Kidney (tissue), 14 donors: Measurements from ENCODE around the gene TMEM179. TPM values are rescaled to one million over a fixed set of nuclear protein-coding genes. Genes with fewer than 3 reads are reported as not detected.
A peak's percentile ranks its signal among the peaks of the same experiment; 100 is the strongest.

Experiments
- DNase-seq, 5 donors: peaks; one replicate each; pipeline ENCODE4 v3.0.0-alpha.2; 2013 to 2020
- FAIRE-seq: peaks from 2 replicates; lab custom pipeline; 2012; peaks lifted over from hg19 to GRCh38; lab: Jason Lieb, UNC
- H3K27ac ChIP-seq, 2 donors: one replicate each; pipeline ENCODE4 v1.7.0; 2013; ENCODE audit warnings: low read depth in 2 of 2, low read length in 2 of 2, inconsistent platforms in 1 of 2
- H3K27me3 ChIP-seq: one replicate; pipeline ENCODE4 v1.7.1; 2013; ENCODE audit warnings: low read length, inconsistent platforms; ENCODE audit not compliant: control insufficient read depth, insufficient read depth
- H3K36me3 ChIP-seq, 3 donors: one replicate each; pipeline versions ENCODE4 v1.7.0 to v1.7.1; 2013; ENCODE audit warnings: low read length in 3 of 3, control low read depth in 1 of 3, inconsistent platforms in 1 of 3; ENCODE audit not compliant: insufficient read depth in 3 of 3, control insufficient read depth in 2 of 3
- H3K4me1 ChIP-seq, 3 donors: one replicate each; pipeline versions ENCODE4 v1.7.0 to v1.7.1; 2013; ENCODE audit warnings: low read length in 3 of 3, inconsistent platforms in 1 of 3, low read depth in 1 of 3; ENCODE audit not compliant: control insufficient read depth in 2 of 3, insufficient read depth in 2 of 3
- H3K4me3 ChIP-seq, 3 donors: one replicate each; pipeline versions ENCODE4 v1.7.0 to v1.8.1; 2013; ENCODE audit warnings: low read length in 3 of 3, control low read depth in 1 of 3, inconsistent platforms in 1 of 3
- H3K9ac ChIP-seq, 3 donors: one replicate each; pipeline versions ENCODE4 v1.7.0 to v1.7.1; 2013; ENCODE audit warnings: low read length in 3 of 3, control low read depth in 1 of 3, inconsistent platforms in 1 of 3
- H3K9me3 ChIP-seq, 3 donors: one replicate each; pipeline versions ENCODE4 v1.7.0 to v1.7.1; 2013; ENCODE audit warnings: low read length in 3 of 3, control low read depth in 1 of 3, inconsistent platforms in 1 of 3; ENCODE audit not compliant: control insufficient read depth in 2 of 3, insufficient read depth in 1 of 3
- intact Hi-C: fragments of 100-400 bp; cut with DNase I; formaldehyde crosslinking; loops from one replicate; pipeline ENCODE4 v1.11.1; 2022
- polyA plus RNA-seq: library from polyadenylated mRNA; stranded (reverse); fragments of 350-450 nt; fragmentation: Illumina TruSeq; extraction: RNeasy Lipid Tissue Mini Kit (QIAGEN cat#74804); gene quantifications from one replicate; pipeline ENCODE4 v1.2.3, GENCODE V29; 2014; ENCODE audit warnings: low read depth, low replicate concordance; ENCODE audit not compliant: insufficient read depth
- total RNA-seq: library from RNA; stranded (reverse); fragmentation: NEBNext Ultra II Directional; extraction: Animal tissue kit (Norgen Biotek cat#: 25700); gene quantifications from one replicate; pipeline ENCODE4 v1.2.1, GENCODE V29; 2021
- TF ChIP-seq, protein P1 (sequence below): IDR thresholded peaks from 3 replicates; pipeline ENCODE4 v1.5.1; 2012; ENCODE audit warnings: mild to moderate bottlenecking, moderate library complexity, borderline replicate concordance; ENCODE audit not compliant: insufficient read depth; ENCODE audit errors: extremely low read depth
- donor health status: control.
- donor health status: control.
- donor health status: control.
- donor health status: control.
- donor health status: control.
- donor health status: DM: yes; HTN: yes; CAD: no.
- donor health status: Normal renal cell carcinoma (clear cell type).

The TMEM179 gene
- total and polyA plus RNA-seq, 2 donors from 2014 or later, result 0.50 to 0.67 TPM

GRCh38 chr14:104576970-104577332, 27.6 kb downstream of the TMEM179 start:
- TF ChIP-seq, protein P1, sequence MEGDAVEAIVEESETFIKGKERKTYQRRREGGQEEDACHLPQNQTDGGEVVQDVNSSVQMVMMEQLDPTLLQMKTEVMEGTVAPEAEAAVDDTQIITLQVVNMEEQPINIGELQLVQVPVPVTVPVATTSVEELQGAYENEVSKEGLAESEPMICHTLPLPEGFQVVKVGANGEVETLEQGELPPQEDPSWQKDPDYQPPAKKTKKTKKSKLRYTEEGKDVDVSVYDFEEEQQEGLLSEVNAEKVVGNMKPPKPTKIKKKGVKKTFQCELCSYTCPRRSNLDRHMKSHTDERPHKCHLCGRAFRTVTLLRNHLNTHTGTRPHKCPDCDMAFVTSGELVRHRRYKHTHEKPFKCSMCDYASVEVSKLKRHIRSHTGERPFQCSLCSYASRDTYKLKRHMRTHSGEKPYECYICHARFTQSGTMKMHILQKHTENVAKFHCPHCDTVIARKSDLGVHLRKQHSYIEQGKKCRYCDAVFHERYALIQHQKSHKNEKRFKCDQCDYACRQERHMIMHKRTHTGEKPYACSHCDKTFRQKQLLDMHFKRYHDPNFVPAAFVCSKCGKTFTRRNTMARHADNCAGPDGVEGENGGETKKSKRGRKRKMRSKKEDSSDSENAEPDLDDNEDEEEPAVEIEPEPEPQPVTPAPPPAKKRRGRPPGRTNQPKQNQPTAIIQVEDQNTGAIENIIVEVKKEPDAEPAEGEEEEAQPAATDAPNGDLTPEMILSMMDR, result no peak
- Histone ChIP-seq H3K27ac (peak overlapping the region in 1 of 2 donors; percentile 51), H3K36me3 (no peaks in the 10 kb centered on the region), H3K4me1 (peaks cover 0 to 20% (median 4%) of the 10 kb centered on the region in 3 donors), H3K4me3 (no peak overlapping the region), H3K27me3 (no peaks in the 10 kb centered on the region), H3K9me3 (no peaks in the 10 kb centered on the region), H3K9ac (no peak overlapping the region)
- FAIRE-seq, result no peak
- intact Hi-C loops, result no loop called here
- peak in 1 of 5 donors; percentile 27 for DNase-seq

DNA sequence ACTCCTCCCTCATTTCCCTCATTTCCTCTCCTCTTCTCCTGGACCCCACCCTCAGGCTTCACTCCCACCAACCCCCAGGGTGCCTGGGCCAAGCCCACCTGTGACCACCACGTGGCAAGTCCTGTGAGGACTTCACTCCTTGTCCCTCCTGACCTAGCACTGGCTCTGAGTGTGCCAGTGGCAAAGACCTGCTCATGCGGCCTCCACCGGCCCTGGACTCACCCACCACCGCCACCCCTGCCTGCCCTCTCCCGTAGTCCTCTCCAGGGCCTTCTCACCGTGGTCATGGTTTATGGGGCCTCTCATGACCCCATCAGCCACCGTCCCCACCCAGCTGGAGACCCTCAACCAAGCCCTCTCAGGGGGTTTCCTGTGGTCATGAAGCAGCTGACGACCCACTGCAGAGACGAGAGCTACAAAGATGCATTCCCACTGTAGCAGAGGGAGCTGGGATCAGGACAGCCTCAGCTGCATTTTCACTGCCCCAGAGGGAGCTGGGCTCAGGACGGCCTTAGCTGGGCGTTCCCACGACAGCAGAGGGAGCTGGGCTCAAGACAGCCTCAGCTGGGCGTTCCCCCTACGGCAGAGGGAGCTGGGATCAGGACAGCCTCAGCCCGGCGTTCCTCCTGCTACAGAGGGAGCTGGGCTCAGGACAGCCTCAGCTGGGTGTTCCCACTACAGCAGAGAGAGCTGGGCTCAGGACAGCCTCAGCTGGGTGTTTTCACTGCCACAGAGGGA, 28.2 kb downstream of the TMEM179 start:
- Histone ChIP-seq H3K9ac (no peak overlapping the region), H3K4me1 (peaks cover 0 to 20% (median 4%) of the 10 kb centered on the region in 3 donors), H3K27me3 (no peaks in the 10 kb centered on the region), H3K27ac (peak overlapping the region in 1 of 2 donors; percentile 51), H3K36me3 (no peaks in the 10 kb centered on the region), H3K4me3 (no peak overlapping the region), H3K9me3 (no peaks in the 10 kb centered on the region)
- no peak for FAIRE-seq
- TF ChIP-seq, protein P1, result no peak
- intact Hi-C loops, result no loop called here
- no peak for DNase-seq

DNA sequence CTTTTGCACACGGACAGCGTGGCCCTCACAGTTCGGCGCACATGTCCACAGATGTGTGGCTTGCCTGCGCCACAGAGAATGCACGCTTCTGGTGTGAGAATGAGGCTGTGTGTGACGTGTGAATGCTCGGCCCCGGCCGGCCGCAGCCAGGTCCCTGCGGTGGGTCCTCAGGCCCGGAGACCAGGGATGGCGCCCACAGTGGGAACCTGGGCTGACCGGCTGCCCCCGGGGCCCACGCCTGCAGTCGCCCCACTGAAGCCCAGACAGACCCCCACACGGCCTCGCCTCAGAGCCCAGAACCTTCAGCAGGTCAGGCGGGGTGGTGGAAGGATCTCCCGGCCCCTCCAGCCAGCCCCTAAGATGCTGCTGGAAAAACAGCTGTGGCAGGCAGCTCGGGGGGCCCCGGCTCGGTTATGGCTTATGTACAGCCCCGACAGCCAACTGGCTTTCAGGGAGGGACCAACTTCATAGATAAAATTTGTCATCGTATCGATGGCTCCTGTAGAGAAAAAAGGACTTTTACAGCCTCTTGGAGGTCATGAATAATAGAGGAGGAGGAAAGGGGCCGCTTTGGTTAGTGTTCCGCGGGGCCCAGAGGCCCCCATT, 29.5 kb downstream of the TMEM179 start:
- no peak for FAIRE-seq
- no peaks in the 10 kb centered on the region for H3K27me3 ChIP-seq

More for the DNA sequence above, 29.5 kb downstream of the TMEM179 start:
- Histone ChIP-seq H3K27ac (no peak overlapping the region), H3K36me3 (no peaks in the 10 kb centered on the region), H3K4me3 (no peak overlapping the region), H3K9ac (no peak overlapping the region), H3K4me1 (peaks cover 0 to 20% (median 4%) of the 10 kb centered on the region in 3 donors), H3K9me3 (no peaks in the 10 kb centered on the region)
- TF ChIP-seq, protein P1, result no peak
- DNase-seq, result no peak
- intact Hi-C loops, result no loop called here
